GM06990 (cell line): Measurements from ENCODE around the gene PRSS8.

Experiments used
- DNase-seq: peaks from one replicate; pipeline ENCODE4 v3.0.0-alpha.2; 2011; ENCODE audit not compliant: insufficient read length; ENCODE audit errors: extremely low read depth
- H3K27me3 ChIP-seq: replicated peaks from 2 replicates; pipeline ENCODE4 v1.6.0; 2011; ENCODE audit warnings: low read length; ENCODE audit not compliant: control insufficient read depth, insufficient read depth
- H3K36me3 ChIP-seq: 2 replicates; pipeline ENCODE4 v1.5.1; 2011; ENCODE audit warnings: low read length; ENCODE audit not compliant: control insufficient read depth, insufficient read depth
- H3K4me3 ChIP-seq: replicated peaks from 2 replicates; pipeline ENCODE4 v1.5.1; 2011; ENCODE audit warnings: low read depth, mild to moderate bottlenecking, control low read depth, low read length
- CTCF ChIP-seq: IDR thresholded peaks from 2 replicates; pipeline ENCODE4 v1.5.1; 2011; ENCODE audit warnings: low read length, control low read depth, mild to moderate bottlenecking, inconsistent platforms; ENCODE audit not compliant: insufficient read depth, poor library complexity, severe bottlenecking

PRSS8 gene

GRCh38 chr16:31090540-31090939 lies 45.0 kb downstream of the PRSS8 start:
- Histone ChIP-seq H3K4me3 (no peak overlapping the region), H3K36me3 (peaks cover 10% of the 10 kb centered on the region), H3K27me3 (no peaks in the 10 kb centered on the region)
- DNase-seq: no peak
- no peak for TF ChIP-seq CTCF

- H3K36me3 ChIP-seq: peaks cover 16% of the 10 kb centered on the region
- no peak for DNase-seq
- H3K4me3 ChIP-seq: no peak overlapping the region
- H3K27me3 ChIP-seq: no peaks in the 10 kb centered on the region
- TF ChIP-seq CTCF: no peak
These were observed 46.3 kb downstream of the PRSS8 start for GRCh38 chr16:31089199-31089598.

- no peak for TF ChIP-seq CTCF
- no peaks in the 10 kb centered on the region for H3K27me3 ChIP-seq
- DNase-seq: no peak
- peaks cover 17% of the 10 kb centered on the region for H3K36me3 ChIP-seq
- no peak within 1 kb of the TSS for H3K4me3 ChIP-seq
These were observed 46.9 kb downstream of the PRSS8 start, which contains the start of gene PRSS53 for GRCh38 chr16:31088459-31089183. Gene PRSS53 (minus strand): TSS chr16:31088943. CDS start chr16:31088809, 134 bp downstream.

GRCh38 chr16:31087971-31088370 lies 47.6 kb downstream of the PRSS8 start:
- TF ChIP-seq CTCF: no peak
- no peak for DNase-seq
- peaks cover 17% of the 10 kb centered on the region for H3K36me3 ChIP-seq
- H3K4me3 ChIP-seq: no peak overlapping the region
- no peaks in the 10 kb centered on the region for H3K27me3 ChIP-seq

GRCh38 chr16:31087481-31087880 lies 48.0 kb downstream of the PRSS8 start:
- Histone ChIP-seq H3K27me3 (no peaks in the 10 kb centered on the region), H3K36me3 (peaks cover 17% of the 10 kb centered on the region), H3K4me3 (no peak overlapping the region)
- no peak for TF ChIP-seq CTCF
- DNase-seq: no peak

- no peak overlapping the region for H3K4me3 ChIP-seq
These were observed 49.0 kb downstream of the PRSS8 start for GRCh38 chr16:31086629-31086906.

More at GRCh38 chr16:31086629-31086906, 49.0 kb downstream of the PRSS8 start:
- no peak for DNase-seq
- Histone ChIP-seq H3K36me3 (peaks cover 19% of the 10 kb centered on the region), H3K27me3 (no peaks in the 10 kb centered on the region)
- TF ChIP-seq CTCF: no peak
